ENCODE data around the gene RBM33. TPM values are rescaled to one million over a fixed set of nuclear protein-coding genes. Genes with fewer than 3 reads are reported as not detected.

RBM33 gene
- total and polyA plus RNA-seq, 2 of the 8 experiments (the other 6 are each of a cell fraction or from before 2014, with no cell fraction given): 16.5 to 64.6 TPM

DNA sequence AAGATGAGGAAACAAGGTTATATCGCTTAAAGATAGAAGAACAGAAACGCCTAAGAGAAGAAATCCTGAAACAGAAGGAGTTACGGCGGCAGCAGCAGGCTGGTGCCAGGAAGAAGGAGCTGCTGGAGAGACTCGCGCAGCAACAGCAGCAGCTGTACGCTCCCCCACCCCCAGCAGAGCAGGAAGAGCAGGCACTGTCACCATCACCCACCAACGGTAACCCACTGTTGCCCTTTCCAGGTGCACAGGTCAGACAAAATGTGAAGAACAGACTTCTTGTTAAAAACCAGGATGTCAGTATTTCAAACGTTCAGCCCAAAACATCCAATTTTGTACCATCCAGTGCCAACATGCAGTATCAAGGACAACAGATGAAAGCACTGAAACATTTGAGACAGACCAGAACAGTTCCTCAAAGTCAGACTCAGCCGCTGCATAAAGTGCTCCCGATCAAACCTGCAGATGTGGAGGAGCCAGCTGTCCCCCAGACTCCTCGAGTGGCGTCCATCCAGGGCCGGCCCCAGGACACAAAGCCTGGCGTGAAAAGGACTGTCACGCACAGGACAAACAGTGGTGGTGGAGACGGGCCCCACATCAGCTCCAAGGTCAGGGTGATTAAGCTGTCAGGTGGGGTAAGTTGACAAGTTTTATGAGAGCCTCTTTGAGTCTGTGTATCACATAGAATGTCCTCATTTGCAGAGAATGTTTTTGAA lies 100.7 kb downstream of the RBM33 start:
- Histone ChIP-seq H2BK12ac (ENCODE audit: low read depth, low read length) (no peak overlapping the region), H2BK120ac (replicated peaks; ENCODE audit: low read depth, low read length) (no peak overlapping the region), H2AK5ac (ENCODE audit: low read depth, low read length) (no peak overlapping the region), H2AFZ (ENCODE audit: low read length) (no peak overlapping the region), H3K23me2 (ENCODE audit: low read depth, low read length) (no peaks in the 10 kb centered on the region), H3K79me1 (ENCODE audit: low read depth, low read length) (peaks cover 8% of the 10 kb centered on the region), H2BK20ac (ENCODE audit: low read length) (no peak overlapping the region), H3K9me3 (ENCODE audit: insufficient read depth in 2 of 2, low read depth in 1 of 2, low read length in 1 of 2) (no peaks in the 10 kb centered on the region; a peak in 1 of 4 replicates), H2BK5ac (ENCODE audit: low read depth, low read length) (no peak overlapping the region), H3K14ac (ENCODE audit: insufficient read length) (no peak overlapping the region), H3K4me3 (ENCODE audit: extremely low read depth in 1 of 4, insufficient read depth in 2 of 4, low read depth in 3 of 4, low read length in 4 of 4) (no peak overlapping the region), H2BK15ac (ENCODE audit: low read length) (no peak overlapping the region), H3K36me3 (ENCODE audit: control insufficient read depth in 2 of 4, insufficient read depth in 4 of 4, low read length in 3 of 4) (peaks cover 13 to 58% (median 32%) of the 10 kb centered on the region in 4 experiments), H3K23ac (ENCODE audit: insufficient read length) (no peak overlapping the region), H3K4ac (replicated peaks; ENCODE audit: insufficient read length, low read depth, low read length) (no peak overlapping the region), H3K27me3 (replicated peaks in 1 of 4; ENCODE audit: control insufficient read depth in 3 of 4, extremely low read depth in 1 of 4, insufficient read depth in 3 of 4, low read length in 3 of 4) (no peaks in the 10 kb centered on the region), H4K91ac (replicated peaks; ENCODE audit: insufficient read length, low read length) (no peak overlapping the region), H3K56ac (replicated peaks; ENCODE audit: insufficient read length, low read depth, low read length) (no peak overlapping the region), H3K79me2 (ENCODE audit: control insufficient read depth in 1 of 2, insufficient read depth in 2 of 2, low read length in 2 of 2) (peaks cover 0 to 38% of the 10 kb centered on the region in 2 experiments; a peak in 2 of 4 replicates), H3K18ac (ENCODE audit: extremely low read depth, low read length) (no peak overlapping the region), H3K27ac (ENCODE audit: low read depth, low read length) (no peak overlapping the region), H4K8ac (ENCODE audit: extremely low read depth, insufficient read depth, low read length) (no peak overlapping the region), H3K4me1 (replicated peaks in 1 of 4; ENCODE audit: control insufficient read depth in 3 of 4, insufficient read depth in 4 of 4, low read length in 3 of 4) (peaks cover 0 to 2% (median 0%) of the 10 kb centered on the region in 4 experiments; a peak in 1 of 7 replicates), H3K4me2 (ENCODE audit: insufficient read depth in 1 of 2, low read depth in 2 of 2, low read length in 2 of 2) (no peak overlapping the region), H4K20me1 (replicated peaks in 1 of 2; ENCODE audit: control insufficient read depth in 1 of 2, insufficient read depth in 2 of 2, low read length in 2 of 2) (peaks cover 2 to 9% of the 10 kb centered on the region in 2 experiments), H4K5ac (ENCODE audit: insufficient read length, low read depth, low read length) (no peak overlapping the region), H3K9ac (replicated peaks in 1 of 4; ENCODE audit: extremely low read depth in 1 of 4, low read depth in 3 of 4, low read length in 3 of 4) (no peak overlapping the region)
- no peak for DNase-seq (ENCODE audit: low read depth in 1 of 2, low spot score in 2 of 2)
- WGBS, 2 experiments (ENCODE audit: extremely low coverage in 1 of 2, insufficient coverage in 1 of 2, insufficient read length in 1 of 2, insufficient replicate concordance in 2 of 2, low coverage in 1 of 2, low lambda C conversion rate in 2 of 2, missing lambda C conversion rate in 1 of 2): 93% methylated on average over 17 of the region's 17 CpGs; no CpG with 5 or more reads in 1 of the 2 experiments
- FAIRE-seq: no peak
- CTCF ChIA-PET (ENCODE audit: partially characterized antibody): interaction anchor here (0.6 to 2.2 kb wide), 4 partner anchors 10 to 1768 kb away, joined by 3 to 5 read pairs (median 3); no protein-coding TSS in a partner anchor
- POLR2A ChIA-PET (ENCODE audit: partially characterized antibody): no interaction called here
- TF ChIP-seq GTF2F1 (IDR thresholded peaks at IDR 0.05; ENCODE audit: borderline replicate concordance, low read depth, low read length): no peak
- no peak for TF ChIP-seq HDAC2 (IDR thresholded peaks at IDR 0.05; ENCODE audit: borderline replicate concordance in 1 of 2, low read depth in 2 of 2, low read length in 2 of 2)
- TF ChIP-seq CBX8 (IDR thresholded peaks at IDR 0.05; ENCODE audit: borderline replicate concordance, low read depth, low read length): no peak
- TF ChIP-seq, protein P1, sequence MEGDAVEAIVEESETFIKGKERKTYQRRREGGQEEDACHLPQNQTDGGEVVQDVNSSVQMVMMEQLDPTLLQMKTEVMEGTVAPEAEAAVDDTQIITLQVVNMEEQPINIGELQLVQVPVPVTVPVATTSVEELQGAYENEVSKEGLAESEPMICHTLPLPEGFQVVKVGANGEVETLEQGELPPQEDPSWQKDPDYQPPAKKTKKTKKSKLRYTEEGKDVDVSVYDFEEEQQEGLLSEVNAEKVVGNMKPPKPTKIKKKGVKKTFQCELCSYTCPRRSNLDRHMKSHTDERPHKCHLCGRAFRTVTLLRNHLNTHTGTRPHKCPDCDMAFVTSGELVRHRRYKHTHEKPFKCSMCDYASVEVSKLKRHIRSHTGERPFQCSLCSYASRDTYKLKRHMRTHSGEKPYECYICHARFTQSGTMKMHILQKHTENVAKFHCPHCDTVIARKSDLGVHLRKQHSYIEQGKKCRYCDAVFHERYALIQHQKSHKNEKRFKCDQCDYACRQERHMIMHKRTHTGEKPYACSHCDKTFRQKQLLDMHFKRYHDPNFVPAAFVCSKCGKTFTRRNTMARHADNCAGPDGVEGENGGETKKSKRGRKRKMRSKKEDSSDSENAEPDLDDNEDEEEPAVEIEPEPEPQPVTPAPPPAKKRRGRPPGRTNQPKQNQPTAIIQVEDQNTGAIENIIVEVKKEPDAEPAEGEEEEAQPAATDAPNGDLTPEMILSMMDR (IDR thresholded peaks at IDR 0.05; ENCODE audit: control extremely low read depth in 1 of 3, insufficient read depth in 1 of 3, low read depth in 1 of 3, low read length in 3 of 3): no peak
- no peak for TF ChIP-seq NANOG (IDR thresholded peaks at IDR 0.05; ENCODE audit: insufficient read depth, low read depth, low read length, poor library complexity, severe bottlenecking)
- TF ChIP-seq SUZ12 (IDR thresholded peaks at IDR 0.05; ENCODE audit: low read length): no peak
